Endothelial cell (in vitro differentiated cells): Measurements from ENCODE around the gene HNRNPA2B1. TPM values are rescaled to one million over a fixed set of nuclear protein-coding genes. Genes with fewer than 3 reads are reported as not detected.
"Not testable (repeated sequence)": the region's sequence is repeated elsewhere in the genome, so short reads cannot be mapped to it uniquely, and the experiment has no call there.

Experiments
- DNase-seq: peaks from one replicate; pipeline ENCODE4 v3.0.0; 2021; ENCODE audit warnings: low spot score
- H3K27ac Mint-ChIP-seq: one replicate; pipeline ENCODE4 v1.8.0; 2021; ENCODE audit warnings: mixed read lengths, inconsistent platforms; ENCODE audit not compliant: unreplicated experiment
- H3K27me3 Mint-ChIP-seq: one replicate; pipeline ENCODE4 v1.8.0; 2021; ENCODE audit warnings: mild to moderate bottlenecking, moderate library complexity, mixed read lengths, inconsistent platforms; ENCODE audit not compliant: unreplicated experiment
- H3K36me3 Mint-ChIP-seq: one replicate; pipeline ENCODE4 v1.8.0; 2021; ENCODE audit warnings: mild to moderate bottlenecking, low read depth, mixed read lengths, inconsistent platforms; ENCODE audit not compliant: unreplicated experiment
- H3K4me1 Mint-ChIP-seq: one replicate; pipeline ENCODE4 v1.8.0; 2021; ENCODE audit warnings: mild to moderate bottlenecking, mixed read lengths, inconsistent platforms; ENCODE audit not compliant: unreplicated experiment
- H3K4me3 Mint-ChIP-seq: one replicate; pipeline ENCODE4 v1.8.0; 2021; ENCODE audit warnings: mild to moderate bottlenecking, mixed read lengths, inconsistent platforms; ENCODE audit not compliant: unreplicated experiment
- H3K9me3 Mint-ChIP-seq: one replicate; pipeline ENCODE4 v1.8.0; 2021; ENCODE audit warnings: mixed read lengths, inconsistent platforms; ENCODE audit not compliant: unreplicated experiment
- CTCF ChIP-seq: fragments of 200-600 bp; sonication (generic); IDR thresholded peaks from one replicate; pipeline ENCODE4 v1.5.0; 2021; ENCODE audit warnings: antibody characterized with exemption; ENCODE audit not compliant: unreplicated experiment
- total RNA-seq: library from RNA; stranded (reverse); fragmentation: NEBNext Ultra II Directional; extraction: Animal tissue kit (Norgen Biotek cat#: 25700); gene quantifications from one replicate; pipeline ENCODE4 v1.2.1, GENCODE V29; 2021; ENCODE audit not compliant: unreplicated experiment

Gene HNRNPA2B1
- total RNA-seq, 1 donor from 2014 or later, result 623 TPM

DNA sequence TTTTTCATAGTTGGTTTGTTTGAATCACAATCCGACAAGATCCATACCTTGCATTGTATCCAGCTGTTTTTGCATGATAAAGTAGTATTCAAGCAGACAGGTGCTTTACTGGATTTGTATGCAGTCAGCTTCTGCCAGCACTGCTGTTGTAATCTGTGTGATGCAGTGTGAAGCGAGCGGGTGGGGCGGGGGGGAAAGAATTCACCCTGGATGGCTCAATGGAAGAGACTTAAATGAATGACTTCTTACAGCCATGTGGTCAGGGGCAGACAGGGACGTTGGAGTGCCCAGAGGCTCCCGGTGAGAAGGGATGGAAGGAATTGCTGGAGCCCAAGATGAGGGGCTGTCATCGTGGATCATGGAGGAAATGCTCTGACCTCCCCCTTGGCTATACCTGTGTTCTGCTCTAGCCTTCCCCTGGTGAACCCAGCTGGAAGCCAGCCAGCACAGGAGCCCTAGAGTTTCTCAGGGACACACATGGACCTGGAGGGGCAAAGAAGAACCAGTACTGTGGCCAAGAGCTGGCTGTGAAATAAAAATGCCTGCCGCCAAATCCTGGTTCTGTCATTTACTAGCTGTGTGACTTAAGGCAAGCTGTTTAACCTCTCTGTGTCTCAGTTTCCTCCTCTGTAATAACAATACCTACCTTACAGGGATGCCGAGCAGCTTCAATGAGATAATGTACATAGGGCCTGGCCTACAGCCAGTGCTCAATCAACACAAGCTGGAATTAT lies 34.4 kb downstream of the HNRNPA2B1 start:
- Mint-ChIP-seq H3K4me3 (no peak overlapping the region), H3K27ac (no peak overlapping the region), H3K36me3 (no peaks in the 10 kb centered on the region), H3K9me3 (no peaks in the 10 kb centered on the region), H3K4me1 (no peaks in the 10 kb centered on the region), H3K27me3 (no peaks in the 10 kb centered on the region)
- no peak for DNase-seq
- no peak for TF ChIP-seq CTCF

- not testable (repeated sequence) for H3K4me1 Mint-ChIP-seq, H3K27ac Mint-ChIP-seq, H3K27me3 Mint-ChIP-seq, H3K4me3 Mint-ChIP-seq, H3K36me3 Mint-ChIP-seq, DNase-seq, H3K9me3 Mint-ChIP-seq
Measured at GRCh38 chr7:26163804-26164203, 36.7 kb downstream of the HNRNPA2B1 start.

GRCh38 chr7:26162431-26162830 lies 38.1 kb downstream of the HNRNPA2B1 start:
- H3K4me1 Mint-ChIP-seq, result peaks cover 2% of the 10 kb centered on the region
- H3K27ac Mint-ChIP-seq, result no peak overlapping the region
- DNase-seq, result no peak
- no peak for TF ChIP-seq CTCF
- H3K27me3 Mint-ChIP-seq, result no peaks in the 10 kb centered on the region
- no peak overlapping the region for H3K4me3 Mint-ChIP-seq
- no peaks in the 10 kb centered on the region for H3K9me3 Mint-ChIP-seq
- no peaks in the 10 kb centered on the region for H3K36me3 Mint-ChIP-seq

- Mint-ChIP-seq H3K4me1 (peaks cover 6% of the 10 kb centered on the region), H3K36me3 (no peaks in the 10 kb centered on the region), H3K27ac (peak overlapping the region; percentile 61), H3K27me3 (no peaks in the 10 kb centered on the region), H3K9me3 (no peaks in the 10 kb centered on the region), H3K4me3 (peak overlapping the region; percentile 11)
- TF ChIP-seq CTCF, result no peak
- DNase-seq, result no peak
Measured at GRCh38 chr7:26160896-26161295, 39.6 kb downstream of the HNRNPA2B1 start.

GRCh38 chr7:26159243-26159642 lies 41.3 kb downstream of the HNRNPA2B1 start:
- no peak overlapping the region for H3K27ac Mint-ChIP-seq
- no peaks in the 10 kb centered on the region for H3K9me3 Mint-ChIP-seq
- no peaks in the 10 kb centered on the region for H3K36me3 Mint-ChIP-seq
- H3K4me3 Mint-ChIP-seq, result no peak overlapping the region
- TF ChIP-seq CTCF, result no peak
- no peak for DNase-seq
- peaks cover under 1% of the 10 kb centered on the region for H3K27me3 Mint-ChIP-seq
- peaks cover 13% of the 10 kb centered on the region for H3K4me1 Mint-ChIP-seq
